Fibroblast of villous mesenchyme (primary cell): Measurements from ENCODE around the gene DOCK4. TPM values are rescaled to one million over a fixed set of nuclear protein-coding genes. Genes with fewer than 3 reads are reported as not detected.
A peak's percentile ranks its signal among the peaks of the same experiment; 100 is the strongest.

Experiments
- DNase-seq: peaks from one replicate; pipeline ENCODE4 v3.0.0-alpha.2; 2010; ENCODE audit warnings: low read depth
- H3K4me3 ChIP-seq: 2 replicates; pipeline ENCODE4 v1.5.1; 2011; ENCODE audit warnings: low read depth, mild to moderate bottlenecking, low read length
- CTCF ChIP-seq: IDR thresholded peaks from 2 replicates; pipeline ENCODE4 v1.5.1; 2012; ENCODE audit warnings: low read depth, mild to moderate bottlenecking, low read length; ENCODE audit not compliant: insufficient read depth
- total RNA-seq: library from RNA; depleted of rRNA; stranded (reverse); fragments of >200 nt; gene quantifications from 2 replicates; pipeline ENCODE4 v1.2.3, GENCODE V29; 2012

DOCK4 gene
- total RNA-seq, 1 donor = 43.6 TPM

GRCh38 chr7:112207765-112208164 lies 1.6 kb upstream of the DOCK4 start:
- TF ChIP-seq CTCF = no peak
- no peak overlapping the region for H3K4me3 ChIP-seq
- DNase-seq = no peak

GRCh38 chr7:112206991-112207592 lies 893 bp upstream of the DOCK4 start:
- TF ChIP-seq CTCF = no peak
- H3K4me3 ChIP-seq = peak overlapping the region; percentile 85
- DNase-seq = peak; percentile 27

- no peak for TF ChIP-seq CTCF
- peak; percentile 78 for DNase-seq
- peak overlapping the region; percentile 85 for H3K4me3 ChIP-seq
Measured at GRCh38 chr7:112205343-112206237, 609 bp downstream of the DOCK4 start.

GRCh38 chr7:112204499-112205342 lies 1.5 kb downstream of the DOCK4 start:
- peak; percentile 25 for DNase-seq
- H3K4me3 ChIP-seq = peak overlapping the region; percentile 85
- no peak for TF ChIP-seq CTCF

GRCh38 chr7:112203365-112203739 lies 2.8 kb downstream of the DOCK4 start:
- peak overlapping the region; percentile 85 for H3K4me3 ChIP-seq
- no peak for DNase-seq
- TF ChIP-seq CTCF = no peak

- DNase-seq = peak; percentile 58
- TF ChIP-seq CTCF = no peak
- H3K4me3 ChIP-seq = no peak overlapping the region
Measured at GRCh38 chr7:112202816-112203215, 3.4 kb downstream of the DOCK4 start.
